Mucosa of descending colon (tissue), 3 donors: ENCODE measurements around the gene KRTAP5-10. TPM values are rescaled to one million over a fixed set of nuclear protein-coding genes. Genes with fewer than 3 reads are reported as not detected.

ENCODE experiments used
- ATAC-seq: fragments of 200-7000 bp; cut with Tn5 transposase; one replicate; pipeline ENCODE4 v1.9.1; 2020; ENCODE audit warnings: mild to moderate bottlenecking, moderate library complexity
- DNase-seq, 3 donors: peaks; one replicate each; pipeline ENCODE4 v3.0.0-alpha.2; 2020
- H3K36me3 ChIP-seq: fragments of 200-600 bp; one replicate; pipeline ENCODE4 v1.8.0; 2021; ENCODE audit warnings: low read depth, mild to moderate bottlenecking
- H3K4me1 ChIP-seq: fragments of 200-600 bp; one replicate; pipeline ENCODE4 v1.8.0; 2021; ENCODE audit warnings: low read depth, mild to moderate bottlenecking
- H3K4me3 ChIP-seq: fragments of 200-600 bp; one replicate; pipeline ENCODE4 v1.8.0; 2021; ENCODE audit warnings: mild to moderate bottlenecking
- H3K9me3 ChIP-seq: fragments of 200-600 bp; one replicate; pipeline ENCODE4 v1.8.0; 2021; ENCODE audit warnings: mild to moderate bottlenecking
- intact Hi-C, 2 donors: fragments of 100-400 bp; cut with DNase I in 1 of 2; cut with micrococcal nuclease in 1 of 2; formaldehyde crosslinking; loops; one replicate each; pipeline versions ENCODE4 v1.11.0 to v1.11.1; 2022; cut with DNase I, micrococcal nuclease
- total RNA-seq, 3 donors: library from RNA; stranded (reverse); fragmentation: NEBNext Ultra II Directional in 2 of 3; extraction: Animal tissue kit (Norgen Biotek cat#: 25700) in 2 of 3; gene quantifications; one replicate each; pipeline versions ENCODE4 v1.2.1 to v1.2.4, GENCODE V29; 2021 to 2023
- TF ChIP-seq, protein P1 (sequence below): fragments of 200-600 bp; IDR thresholded peaks from one replicate; pipeline ENCODE4 v1.8.0; 2022; ENCODE audit warnings: antibody characterized with exemption, mild to moderate bottlenecking
- donor health status: DM: no; HTN: no; CAD: no; lungs with moderate emphysema.
- donor health status: DM: no; HTN: no; CAD: no.
- donor health status: DM: no; HTN: yes; CAD: no.

Gene KRTAP5-10
- total RNA-seq, 3 donors from 2014 or later = 0.34 to 0.75 TPM; not detected in 1

DNA sequence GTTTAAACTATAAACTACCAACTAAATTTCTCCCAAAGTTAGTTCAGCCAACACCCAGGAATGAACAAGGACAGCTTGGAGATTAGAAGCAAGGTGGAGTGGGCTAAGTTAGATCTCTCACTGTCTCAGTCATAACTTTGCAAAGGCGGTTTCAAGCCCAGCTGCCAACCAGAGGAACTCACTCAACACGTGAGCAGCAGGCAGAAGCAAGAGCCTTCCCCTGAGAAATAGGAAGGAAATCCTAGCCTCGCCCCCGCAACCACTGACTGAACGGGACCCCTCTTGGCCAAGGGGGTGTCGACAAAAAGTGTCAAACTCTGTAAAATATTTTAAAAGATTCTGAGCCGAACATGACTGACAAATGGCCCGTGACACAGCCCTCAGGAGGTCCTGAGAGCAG is 21.5 kb upstream of the KRTAP5-10 start:
- Histone ChIP-seq H3K4me3 (no peak overlapping the region), H3K9me3 (no peaks in the 10 kb centered on the region), H3K36me3 (no peaks in the 10 kb centered on the region), H3K4me1 (no peaks in the 10 kb centered on the region)
- DNase-seq (peak in 1 of 3 donors; percentile 6), ATAC-seq (no peak)
- intact Hi-C loops = no loop called here
- TF ChIP-seq, protein P1, sequence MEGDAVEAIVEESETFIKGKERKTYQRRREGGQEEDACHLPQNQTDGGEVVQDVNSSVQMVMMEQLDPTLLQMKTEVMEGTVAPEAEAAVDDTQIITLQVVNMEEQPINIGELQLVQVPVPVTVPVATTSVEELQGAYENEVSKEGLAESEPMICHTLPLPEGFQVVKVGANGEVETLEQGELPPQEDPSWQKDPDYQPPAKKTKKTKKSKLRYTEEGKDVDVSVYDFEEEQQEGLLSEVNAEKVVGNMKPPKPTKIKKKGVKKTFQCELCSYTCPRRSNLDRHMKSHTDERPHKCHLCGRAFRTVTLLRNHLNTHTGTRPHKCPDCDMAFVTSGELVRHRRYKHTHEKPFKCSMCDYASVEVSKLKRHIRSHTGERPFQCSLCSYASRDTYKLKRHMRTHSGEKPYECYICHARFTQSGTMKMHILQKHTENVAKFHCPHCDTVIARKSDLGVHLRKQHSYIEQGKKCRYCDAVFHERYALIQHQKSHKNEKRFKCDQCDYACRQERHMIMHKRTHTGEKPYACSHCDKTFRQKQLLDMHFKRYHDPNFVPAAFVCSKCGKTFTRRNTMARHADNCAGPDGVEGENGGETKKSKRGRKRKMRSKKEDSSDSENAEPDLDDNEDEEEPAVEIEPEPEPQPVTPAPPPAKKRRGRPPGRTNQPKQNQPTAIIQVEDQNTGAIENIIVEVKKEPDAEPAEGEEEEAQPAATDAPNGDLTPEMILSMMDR = no peak

- ATAC-seq (no peak), DNase-seq (no peak)
- TF ChIP-seq, protein P1 = no peak
These were observed 20.7 kb upstream of the KRTAP5-10 start for GRCh38 chr11:71544525-71545214.

GRCh38 chr11:71545405-71545966 is 19.9 kb upstream of the KRTAP5-10 start:
- H3K36me3 ChIP-seq = no peaks in the 10 kb centered on the region
- no peak for ATAC-seq
- intact Hi-C loops = no loop called here

More at GRCh38 chr11:71544525-71545214, 20.7 kb upstream of the KRTAP5-10 start:
- Histone ChIP-seq H3K9me3 (no peaks in the 10 kb centered on the region), H3K4me1 (no peaks in the 10 kb centered on the region), H3K4me3 (no peak overlapping the region), H3K36me3 (no peaks in the 10 kb centered on the region)
- intact Hi-C loops = no loop called here

DNA sequence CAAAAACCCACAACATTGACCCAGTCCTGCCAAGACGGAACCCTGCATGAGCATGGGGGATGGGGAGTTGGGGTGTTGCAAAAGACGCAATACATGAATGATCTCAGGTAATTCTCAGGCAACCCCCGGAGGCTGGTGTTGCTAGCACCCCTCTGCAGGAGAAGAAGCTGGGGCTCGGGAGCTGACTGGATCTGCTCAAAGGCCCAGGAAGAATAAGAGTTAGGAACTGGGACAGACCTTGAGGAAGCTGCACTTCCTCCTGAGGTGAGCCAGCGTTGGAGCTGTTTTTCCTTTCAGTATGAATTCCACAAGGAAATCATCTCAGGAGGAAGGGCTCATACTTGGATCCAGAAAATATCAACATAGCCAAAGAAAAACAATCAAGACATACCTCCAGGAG is 17.2 kb upstream of the KRTAP5-10 start, which contains the start of gene KRTAP5-9:
Gene KRTAP5-9 (plus strand): TSS at position 301 of the 400 bp plus-strand sequence. CDS start 238 bp downstream, outside the sequence.
- DNase-seq (no peak), ATAC-seq (no peak)
- Histone ChIP-seq H3K4me1 (no peaks in the 10 kb centered on the region), H3K36me3 (no peaks in the 10 kb centered on the region), H3K4me3 (no peak within 1 kb of the TSS), H3K9me3 (no peaks in the 10 kb centered on the region)
- intact Hi-C loops = no loop called here
- TF ChIP-seq, protein P1 = no peak

More at GRCh38 chr11:71545405-71545966, 19.9 kb upstream of the KRTAP5-10 start:
- TF ChIP-seq, protein P1 = no peak
- no peaks in the 10 kb centered on the region for H3K9me3 ChIP-seq
- no peak overlapping the region for H3K4me3 ChIP-seq
- H3K4me1 ChIP-seq = no peaks in the 10 kb centered on the region
- no peak for DNase-seq

DNA sequence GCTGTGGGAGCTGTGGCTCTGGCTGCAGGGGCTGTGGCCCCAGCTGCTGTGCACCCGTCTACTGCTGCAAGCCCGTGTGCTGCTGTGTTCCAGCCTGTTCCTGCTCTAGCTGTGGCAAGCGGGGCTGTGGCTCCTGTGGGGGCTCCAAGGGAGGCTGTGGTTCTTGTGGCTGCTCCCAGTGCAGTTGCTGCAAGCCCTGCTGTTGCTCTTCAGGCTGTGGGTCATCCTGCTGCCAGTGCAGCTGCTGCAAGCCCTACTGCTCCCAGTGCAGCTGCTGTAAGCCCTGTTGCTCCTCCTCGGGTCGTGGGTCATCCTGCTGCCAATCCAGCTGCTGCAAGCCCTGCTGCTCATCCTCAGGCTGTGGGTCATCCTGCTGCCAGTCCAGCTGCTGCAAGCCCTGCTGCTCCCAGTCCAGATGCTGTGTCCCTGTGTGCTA is 16.6 kb upstream of the KRTAP5-10 start:
- DNase-seq = no peak
- intact Hi-C loops = no loop called here

More for the DNA sequence above, 16.6 kb upstream of the KRTAP5-10 start:
- TF ChIP-seq, protein P1 = no peak
- no peak for ATAC-seq
- Histone ChIP-seq H3K4me1 (no peaks in the 10 kb centered on the region), H3K9me3 (no peaks in the 10 kb centered on the region), H3K4me3 (no peak overlapping the region), H3K36me3 (no peaks in the 10 kb centered on the region)
